ENCODE measurements around the gene WWOX.
"Not testable (repeated sequence)": the region's sequence is repeated elsewhere in the genome, so short reads cannot be mapped to it uniquely, and the experiment has no call there.

Gene WWOX

DNA sequence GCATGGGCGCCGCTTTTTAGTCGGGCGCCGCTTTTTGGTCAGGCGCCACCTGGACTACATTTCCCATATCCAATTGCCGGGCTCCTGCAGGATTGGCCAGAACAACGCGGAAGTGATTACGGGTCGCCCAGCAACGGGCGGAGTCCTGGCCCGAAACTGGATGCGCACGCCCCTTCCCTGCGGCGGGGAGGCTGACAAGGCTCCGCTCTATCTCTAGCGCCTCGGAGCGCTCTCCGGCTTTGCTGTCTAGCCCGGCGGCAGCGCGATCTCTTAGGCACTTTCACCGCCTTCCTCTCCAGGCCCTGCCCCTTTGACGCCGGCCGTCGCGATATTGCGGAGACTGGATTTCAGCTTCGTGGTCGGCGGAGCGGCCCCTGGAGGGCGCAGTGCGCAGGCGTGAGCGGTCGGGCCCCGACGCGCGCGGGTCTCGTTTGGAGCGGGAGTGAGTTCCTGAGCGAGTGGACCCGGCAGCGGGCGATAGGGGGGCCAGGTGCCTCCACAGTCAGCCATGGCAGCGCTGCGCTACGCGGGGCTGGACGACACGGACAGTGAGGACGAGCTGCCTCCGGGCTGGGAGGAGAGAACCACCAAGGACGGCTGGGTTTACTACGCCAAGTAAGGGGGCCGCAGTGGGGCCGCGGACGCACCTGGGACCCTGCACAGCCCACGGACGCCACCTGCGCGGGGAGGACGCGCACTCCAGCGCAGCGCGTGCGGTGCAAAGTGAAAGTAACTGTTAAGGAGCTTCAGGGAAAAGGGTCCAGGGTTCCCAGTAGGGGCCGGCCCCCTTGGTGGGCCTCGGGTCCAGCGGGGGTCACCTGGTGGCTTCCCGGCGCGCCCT is at the start of gene WWOX:
TSS of gene WWOX (plus strand) at position 384 of the 841 bp plus-strand sequence.
- H3K9ac ChIP-seq (ENCODE audit: insufficient read length): peak within 1 kb of the TSS; percentile 81
- H3K9me3 ChIP-seq (ENCODE audit: low read depth, low read length): no peaks in the 10 kb centered on the region
- peak within 1 kb of the TSS; percentile 99 for H3K27ac ChIP-seq
- DNase-seq (ENCODE audit: low read depth, low spot score): no peak
- H3K4me3 ChIP-seq: peak within 1 kb of the TSS; percentile 77
- no peaks in the 10 kb centered on the region for H3K36me3 ChIP-seq (ENCODE audit: insufficient read depth, low read length)
- TF ChIP-seq FOXP2 (optimal IDR thresholded peaks at IDR 0.05; ENCODE audit: control extremely low read depth, extremely low read length, insufficient read depth): peak; percentile 45
- no peak for TF ChIP-seq EZH2 (IDR thresholded peaks at IDR 0.05)

DNA sequence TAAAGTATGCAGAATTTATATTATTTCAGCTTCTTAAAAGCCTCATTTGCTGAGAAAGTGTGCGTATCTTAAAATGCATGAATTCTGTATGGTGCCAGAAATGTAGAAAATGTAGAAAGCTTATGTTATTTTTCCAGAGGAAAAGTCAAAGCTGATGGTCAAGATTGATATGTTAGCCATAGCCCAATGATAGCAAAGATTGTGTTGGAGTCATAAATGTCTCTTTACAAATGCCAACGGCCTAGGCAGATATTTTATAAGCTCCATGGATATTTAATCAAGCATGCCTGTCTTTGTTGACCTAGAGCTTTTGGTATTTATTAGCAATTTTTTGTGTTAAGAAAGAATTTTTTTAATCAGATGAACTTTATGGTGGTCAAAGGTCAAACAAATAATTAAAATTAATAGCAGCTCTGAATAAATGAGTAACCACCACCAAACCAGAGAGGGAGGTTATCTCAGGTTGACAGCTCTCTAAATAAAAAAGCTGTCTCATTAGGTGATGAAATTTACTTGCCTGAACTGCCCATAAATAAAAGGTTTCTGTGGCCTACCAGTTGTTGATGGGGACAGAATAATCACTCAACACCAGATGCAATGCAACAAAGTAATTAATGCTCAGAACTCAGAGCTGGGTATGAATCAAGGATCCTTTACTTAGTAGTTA is 48.6 kb upstream of the WWOX start:
- Histone ChIP-seq H3K36me3 (ENCODE audit: insufficient read depth, low read length) (no peaks in the 10 kb centered on the region), H3K27ac (no peak overlapping the region), H3K9ac (ENCODE audit: insufficient read length) (no peak overlapping the region), H3K4me3 (no peak overlapping the region), H3K9me3 (ENCODE audit: low read depth, low read length) (no peaks in the 10 kb centered on the region)
- DNase-seq (ENCODE audit: low read depth, low spot score): no peak
- TF ChIP-seq FOXP2 (optimal IDR thresholded peaks at IDR 0.05; ENCODE audit: control extremely low read depth, extremely low read length, insufficient read depth) (no peak), POLR2AphosphoS5 (IDR thresholded peaks at IDR 0.05; ENCODE audit: borderline replicate concordance, low read depth, low read length) (no peak), EZH2 (IDR thresholded peaks at IDR 0.05) (no peak)

DNA sequence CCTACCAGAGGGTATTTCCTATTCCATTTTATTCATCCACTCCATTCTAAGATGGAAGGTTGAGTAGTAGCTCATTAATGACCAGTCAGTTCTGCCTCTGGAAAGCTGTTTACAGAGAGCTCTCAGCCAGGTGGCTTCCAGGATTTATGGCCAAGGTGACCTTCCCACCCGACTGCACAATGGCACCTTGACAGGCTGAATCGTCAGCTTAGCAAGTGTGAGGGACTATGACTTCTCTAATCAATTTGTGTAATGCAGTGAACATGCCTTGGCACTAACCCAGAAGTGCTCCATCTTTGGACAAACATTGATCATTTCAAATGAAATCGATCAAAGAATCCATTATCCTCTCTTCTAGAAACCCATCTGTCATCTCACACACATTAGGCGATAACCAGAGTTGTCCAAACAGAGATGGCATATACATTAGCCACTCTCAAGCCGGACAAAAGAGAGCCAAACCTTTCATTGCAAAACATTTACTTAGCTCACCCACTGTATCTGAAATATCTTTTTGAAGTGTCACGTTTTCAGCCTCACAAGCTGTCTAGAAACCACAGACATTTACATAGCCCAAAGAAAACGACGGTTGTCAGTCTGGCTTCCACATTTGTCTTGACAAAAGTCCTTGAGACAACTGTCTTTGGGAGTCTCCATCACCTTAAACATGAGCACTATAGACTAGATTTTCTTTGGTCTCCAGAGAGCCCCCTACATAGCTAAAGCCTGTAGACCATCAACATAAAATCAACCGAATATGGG is 41.5 kb upstream of the WWOX start:
- no peak for DNase-seq (ENCODE audit: low read depth, low spot score)
- Histone ChIP-seq H3K36me3 (ENCODE audit: insufficient read depth, low read length) (no peaks in the 10 kb centered on the region), H3K9me3 (ENCODE audit: low read depth, low read length) (no peaks in the 10 kb centered on the region), H3K27ac (no peak overlapping the region), H3K9ac (ENCODE audit: insufficient read length) (no peak overlapping the region), H3K4me3 (no peak overlapping the region)
- TF ChIP-seq EZH2 (IDR thresholded peaks at IDR 0.05): no peak
- no peak for TF ChIP-seq FOXP2 (optimal IDR thresholded peaks at IDR 0.05; ENCODE audit: control extremely low read depth, extremely low read length, insufficient read depth)
- TF ChIP-seq POLR2AphosphoS5 (IDR thresholded peaks at IDR 0.05; ENCODE audit: borderline replicate concordance, low read depth, low read length): no peak

DNA sequence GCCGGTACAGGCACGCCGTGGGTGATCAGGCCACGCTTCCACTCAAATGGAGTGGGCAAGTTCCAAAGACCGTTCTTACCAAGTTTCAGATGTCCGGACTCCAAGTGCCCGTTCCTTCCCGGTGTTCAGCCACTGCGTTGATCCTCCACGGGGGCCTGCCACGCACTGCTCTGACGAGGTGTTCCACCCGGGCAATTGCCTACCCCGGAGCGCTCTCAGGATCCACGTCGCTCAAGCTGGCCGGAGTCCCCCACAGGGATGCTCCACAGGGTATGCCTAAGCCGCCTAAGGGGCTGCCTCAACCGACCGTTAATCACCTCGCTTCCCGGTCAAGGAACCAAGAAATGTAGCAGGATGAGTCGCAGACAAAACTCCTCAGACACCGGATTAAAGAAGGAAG is 39.6 kb upstream of the WWOX start:
- not testable (repeated sequence) for H3K4me3 ChIP-seq; DNase-seq (ENCODE audit: low read depth, low spot score); H3K27ac ChIP-seq; H3K9ac ChIP-seq (ENCODE audit: insufficient read length); H3K36me3 ChIP-seq (ENCODE audit: insufficient read depth, low read length); H3K9me3 ChIP-seq (ENCODE audit: low read depth, low read length)

DNA sequence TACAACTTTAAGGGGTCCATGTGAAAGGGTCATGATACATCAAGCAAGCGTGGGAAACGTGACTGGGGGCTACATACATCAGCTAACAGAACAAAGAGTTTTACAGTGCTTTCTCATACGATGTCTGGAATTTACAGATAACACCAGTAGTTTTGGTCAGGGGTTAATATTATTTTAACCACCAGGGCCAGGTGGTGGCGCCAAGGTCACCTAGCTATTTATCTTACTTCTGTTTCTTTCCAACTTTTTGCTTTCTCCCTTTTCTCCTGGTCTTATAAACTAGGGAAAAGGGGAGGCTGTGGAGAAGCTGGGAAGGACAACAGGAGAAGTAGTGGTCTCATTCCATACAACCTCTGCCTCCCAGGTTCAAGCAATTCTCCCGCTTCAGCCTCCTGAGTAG is 39.2 kb upstream of the WWOX start:
- no peak overlapping the region for H3K4me3 ChIP-seq
- TF ChIP-seq FOXP2 (optimal IDR thresholded peaks at IDR 0.05; ENCODE audit: control extremely low read depth, extremely low read length, insufficient read depth) (no peak), EZH2 (IDR thresholded peaks at IDR 0.05) (no peak), POLR2AphosphoS5 (IDR thresholded peaks at IDR 0.05; ENCODE audit: borderline replicate concordance, low read depth, low read length) (no peak)
- no peak for DNase-seq (ENCODE audit: low read depth, low spot score)
- no peaks in the 10 kb centered on the region for H3K36me3 ChIP-seq (ENCODE audit: insufficient read depth, low read length)
- no peak overlapping the region for H3K27ac ChIP-seq
- H3K9ac ChIP-seq (ENCODE audit: insufficient read length): no peak overlapping the region
- no peaks in the 10 kb centered on the region for H3K9me3 ChIP-seq (ENCODE audit: low read depth, low read length)

DNA sequence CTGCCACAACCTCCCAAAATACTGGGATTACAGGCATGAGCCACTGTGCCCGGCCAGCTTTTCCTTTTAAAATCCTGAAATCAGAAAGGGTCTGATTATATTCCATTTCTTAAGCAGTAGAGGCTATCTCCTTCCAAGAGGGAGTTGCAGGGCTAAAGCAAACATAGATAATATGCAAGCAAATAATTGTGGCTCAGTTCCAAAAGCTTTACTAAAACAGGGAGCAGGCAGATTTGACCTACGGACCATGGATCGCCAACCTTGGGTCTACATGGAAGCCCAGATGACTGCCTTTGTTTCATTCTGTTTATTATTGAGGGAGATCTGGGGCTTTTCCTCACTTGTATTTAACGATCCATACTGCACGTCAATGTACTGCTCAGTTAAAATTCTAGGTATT is 38.6 kb upstream of the WWOX start:
- no peak overlapping the region for H3K27ac ChIP-seq
- no peak overlapping the region for H3K9ac ChIP-seq (ENCODE audit: insufficient read length)
- H3K36me3 ChIP-seq (ENCODE audit: insufficient read depth, low read length): no peaks in the 10 kb centered on the region
- TF ChIP-seq FOXP2 (optimal IDR thresholded peaks at IDR 0.05; ENCODE audit: control extremely low read depth, extremely low read length, insufficient read depth) (no peak), POLR2AphosphoS5 (IDR thresholded peaks at IDR 0.05; ENCODE audit: borderline replicate concordance, low read depth, low read length) (no peak), EZH2 (IDR thresholded peaks at IDR 0.05) (no peak)
- no peaks in the 10 kb centered on the region for H3K9me3 ChIP-seq (ENCODE audit: low read depth, low read length)
- no peak overlapping the region for H3K4me3 ChIP-seq
- no peak for DNase-seq (ENCODE audit: low read depth, low spot score)

DNA sequence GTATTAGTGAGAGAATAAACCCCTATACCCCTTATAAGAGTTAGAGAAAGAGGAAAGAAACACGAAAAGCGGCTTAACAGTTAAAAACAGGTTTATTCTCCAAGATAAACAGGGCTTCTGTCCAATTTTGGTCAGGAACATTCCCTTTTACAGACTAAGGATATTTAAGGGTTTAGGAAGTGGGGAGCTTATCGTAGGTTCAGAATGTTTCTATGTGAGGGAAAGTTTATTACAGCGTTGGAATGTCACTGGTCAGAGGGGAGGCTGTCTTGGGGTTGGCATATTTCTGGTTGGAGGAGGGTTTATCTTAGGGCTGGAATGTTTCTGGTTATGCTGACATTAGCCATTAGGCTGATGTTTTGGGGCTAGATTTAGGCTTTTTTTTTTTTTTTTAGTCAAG is 34.1 kb upstream of the WWOX start:
- no peak for DNase-seq (ENCODE audit: low read depth, low spot score)
- no peak overlapping the region for H3K27ac ChIP-seq

DNA sequence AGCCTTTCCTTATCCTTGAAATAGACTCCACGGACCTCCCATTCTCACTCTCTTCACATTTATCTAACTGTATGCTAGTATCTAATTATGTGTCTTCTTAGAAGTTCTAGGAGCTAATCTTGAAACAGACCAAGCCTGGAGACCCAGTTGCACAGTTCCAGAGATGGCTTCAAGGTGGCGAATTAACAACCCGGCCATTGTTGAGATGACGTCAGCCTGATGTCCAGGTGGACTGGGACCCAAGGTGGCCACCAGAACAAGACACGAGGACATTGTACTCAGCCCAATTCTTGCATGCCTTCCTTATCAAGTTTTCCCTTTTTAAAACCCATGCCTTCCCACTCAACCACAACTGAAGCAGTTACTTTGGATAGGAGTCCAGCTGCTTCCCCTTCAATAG is 29.5 kb upstream of the WWOX start:
- Histone ChIP-seq H3K9me3 (ENCODE audit: low read depth, low read length) (no peaks in the 10 kb centered on the region), H3K36me3 (ENCODE audit: insufficient read depth, low read length) (no peaks in the 10 kb centered on the region), H3K9ac (ENCODE audit: insufficient read length) (no peak overlapping the region), H3K27ac (no peak overlapping the region), H3K4me3 (no peak overlapping the region)
- TF ChIP-seq EZH2 (IDR thresholded peaks at IDR 0.05) (no peak), FOXP2 (optimal IDR thresholded peaks at IDR 0.05; ENCODE audit: control extremely low read depth, extremely low read length, insufficient read depth) (no peak), POLR2AphosphoS5 (IDR thresholded peaks at IDR 0.05; ENCODE audit: borderline replicate concordance, low read depth, low read length) (no peak)
- DNase-seq (ENCODE audit: low read depth, low spot score): no peak

More for the DNA sequence above, 34.1 kb upstream of the WWOX start:
- no peak for TF ChIP-seq FOXP2 (optimal IDR thresholded peaks at IDR 0.05; ENCODE audit: control extremely low read depth, extremely low read length, insufficient read depth)
- TF ChIP-seq POLR2AphosphoS5 (IDR thresholded peaks at IDR 0.05; ENCODE audit: borderline replicate concordance, low read depth, low read length): no peak
- no peak for TF ChIP-seq EZH2 (IDR thresholded peaks at IDR 0.05)
- Histone ChIP-seq H3K9me3 (ENCODE audit: low read depth, low read length) (no peaks in the 10 kb centered on the region), H3K36me3 (ENCODE audit: insufficient read depth, low read length) (no peaks in the 10 kb centered on the region), H3K4me3 (no peak overlapping the region), H3K9ac (ENCODE audit: insufficient read length) (no peak overlapping the region)

All from SK-N-MC (cell line).